Activated CD8-positive, alpha-beta T cell treated with anti-CD3 and anti-CD28 coated beads for 36 hours (primary cell): ENCODE data around the gene AARS2. TPM values are rescaled to one million over a fixed set of nuclear protein-coding genes. Genes with fewer than 3 reads are reported as not detected.

ENCODE experiments used
- ATAC-seq: fragments of 200-7000 bp; cut with Tn5 transposase; one replicate; pipeline ENCODE4 v1.10.0; 2021; ENCODE audit warnings: mild to moderate bottlenecking, moderate library complexity
- CTCF ChIA-PET: fragments of 350-600 bp; sonication (Branson Sonifier 250); formaldehyde crosslinking; loops from one replicate; lab custom pipeline; 2021; ENCODE audit warnings: antibody characterized with exemption; lab: Charles Lee
- POLR2A ChIA-PET: fragments of 350-600 bp; sonication (Branson Sonifier 250); formaldehyde crosslinking; loops from one replicate; lab custom pipeline; 2021; ENCODE audit warnings: antibody characterized with exemption; lab: Charles Lee
- DNase-seq: peaks from one replicate; pipeline ENCODE4 v3.0.0-alpha.2; 2020
- H3K27ac Mint-ChIP-seq: one replicate; pipeline ENCODE4 v1.8.0; 2021; ENCODE audit warnings: mild to moderate bottlenecking, mixed read lengths
- H3K27me3 Mint-ChIP-seq: one replicate; pipeline ENCODE4 v1.8.0; 2021; ENCODE audit warnings: mixed read lengths
- H3K36me3 Mint-ChIP-seq: one replicate; pipeline ENCODE4 v1.8.0; 2021; ENCODE audit warnings: low read depth, mixed read lengths
- H3K4me1 Mint-ChIP-seq: one replicate; pipeline ENCODE4 v1.8.0; 2021; ENCODE audit warnings: low read depth, mixed read lengths
- H3K4me3 Mint-ChIP-seq: one replicate; pipeline ENCODE4 v1.8.0; 2021; ENCODE audit warnings: mild to moderate bottlenecking, moderate library complexity, mixed read lengths
- H3K9me3 Mint-ChIP-seq: one replicate; pipeline ENCODE4 v1.8.0; 2021; ENCODE audit warnings: mixed read lengths
- intact Hi-C: fragments of 100-400 bp; cut with micrococcal nuclease; formaldehyde crosslinking; loops from one replicate; pipeline ENCODE4 v1.10.0; 2022
- total RNA-seq, 2 experiments: library from RNA; stranded (reverse); gene quantifications; one replicate each; pipeline ENCODE4 v1.2.3, GENCODE V29; 2021
- TF ChIP-seq, protein P1 (sequence below): fragments of 200-600 bp; IDR thresholded peaks from one replicate; pipeline ENCODE4 v1.8.0; 2022; ENCODE audit warnings: antibody characterized with exemption, mild to moderate bottlenecking

The AARS2 gene
- total RNA-seq, 2 experiments from 2014 or later, result 16.2 to 16.3 TPM

- no peak for ATAC-seq
- H3K9me3 Mint-ChIP-seq, result no peaks in the 10 kb centered on the region
- ChIA-PET POLR2A (interaction anchor here (1.0 to 2.1 kb wide), 4 partner anchors 13 to 68 kb away, joined by 3 to 8 read pairs (median 6); partner anchors contain the start of gene SLC35B2), CTCF (interaction anchor here (1.4 to 6.5 kb wide), 8 partner anchors 13 to 185 kb away, joined by 3 to 182 read pairs (median 15); partner anchors contain the start of genes AARS2, SLC35B2 and SPATS1)
- TF ChIP-seq, protein P1, sequence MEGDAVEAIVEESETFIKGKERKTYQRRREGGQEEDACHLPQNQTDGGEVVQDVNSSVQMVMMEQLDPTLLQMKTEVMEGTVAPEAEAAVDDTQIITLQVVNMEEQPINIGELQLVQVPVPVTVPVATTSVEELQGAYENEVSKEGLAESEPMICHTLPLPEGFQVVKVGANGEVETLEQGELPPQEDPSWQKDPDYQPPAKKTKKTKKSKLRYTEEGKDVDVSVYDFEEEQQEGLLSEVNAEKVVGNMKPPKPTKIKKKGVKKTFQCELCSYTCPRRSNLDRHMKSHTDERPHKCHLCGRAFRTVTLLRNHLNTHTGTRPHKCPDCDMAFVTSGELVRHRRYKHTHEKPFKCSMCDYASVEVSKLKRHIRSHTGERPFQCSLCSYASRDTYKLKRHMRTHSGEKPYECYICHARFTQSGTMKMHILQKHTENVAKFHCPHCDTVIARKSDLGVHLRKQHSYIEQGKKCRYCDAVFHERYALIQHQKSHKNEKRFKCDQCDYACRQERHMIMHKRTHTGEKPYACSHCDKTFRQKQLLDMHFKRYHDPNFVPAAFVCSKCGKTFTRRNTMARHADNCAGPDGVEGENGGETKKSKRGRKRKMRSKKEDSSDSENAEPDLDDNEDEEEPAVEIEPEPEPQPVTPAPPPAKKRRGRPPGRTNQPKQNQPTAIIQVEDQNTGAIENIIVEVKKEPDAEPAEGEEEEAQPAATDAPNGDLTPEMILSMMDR, result no peak
- peaks cover 44% of the 10 kb centered on the region for H3K27me3 Mint-ChIP-seq
- H3K4me1 Mint-ChIP-seq, result peaks cover 24% of the 10 kb centered on the region
- H3K4me3 Mint-ChIP-seq, result peak within 1 kb of the TSS; percentile 47
- DNase-seq, result peak; percentile 43
- no peaks in the 10 kb centered on the region for H3K36me3 Mint-ChIP-seq
- H3K27ac Mint-ChIP-seq, result no peak within 1 kb of the TSS
- intact Hi-C loops, result loop anchor here (2.0 to 5.0 kb wide), 2 partner anchors 35 to 187 kb away; no protein-coding TSS in a partner anchor
These were observed 43.1 kb downstream of the AARS2 start, which contains the start of gene TMEM151B for GRCh38 chr6:44269921-44270525. Gene TMEM151B, plus strand, starts transcription at chr6:44270450. Its CDS starts 293 bp downstream, at chr6:44270743.

- Mint-ChIP-seq H3K4me3 (peak overlapping the region; percentile 42), H3K27me3 (peaks cover 41% of the 10 kb centered on the region), H3K36me3 (peaks cover 4% of the 10 kb centered on the region), H3K9me3 (no peaks in the 10 kb centered on the region), H3K4me1 (peaks cover 24% of the 10 kb centered on the region), H3K27ac (no peak overlapping the region)
- ATAC-seq (no peak), DNase-seq (no peak)
- ChIA-PET POLR2A (interaction anchor here (1.9 to 2.2 kb wide), 3 partner anchors 13 to 68 kb away, joined by 6 to 13 read pairs (median 8); partner anchors contain the start of genes HSP90AB1 and SLC35B2), CTCF (interaction anchor here (1.0 to 6.5 kb wide), 19 partner anchors 8 to 190 kb away, joined by 3 to 182 read pairs (median 6); partner anchors contain the start of genes AARS2, SLC35B2 and SPATS1)
- TF ChIP-seq, protein P1, result no peak
- intact Hi-C loops, result loop anchor here (2.0 to 5.0 kb wide), 2 partner anchors 35 to 188 kb away; no protein-coding TSS in a partner anchor
These were observed 43.8 kb downstream of the AARS2 start for GRCh38 chr6:44269178-44269920.

DNA sequence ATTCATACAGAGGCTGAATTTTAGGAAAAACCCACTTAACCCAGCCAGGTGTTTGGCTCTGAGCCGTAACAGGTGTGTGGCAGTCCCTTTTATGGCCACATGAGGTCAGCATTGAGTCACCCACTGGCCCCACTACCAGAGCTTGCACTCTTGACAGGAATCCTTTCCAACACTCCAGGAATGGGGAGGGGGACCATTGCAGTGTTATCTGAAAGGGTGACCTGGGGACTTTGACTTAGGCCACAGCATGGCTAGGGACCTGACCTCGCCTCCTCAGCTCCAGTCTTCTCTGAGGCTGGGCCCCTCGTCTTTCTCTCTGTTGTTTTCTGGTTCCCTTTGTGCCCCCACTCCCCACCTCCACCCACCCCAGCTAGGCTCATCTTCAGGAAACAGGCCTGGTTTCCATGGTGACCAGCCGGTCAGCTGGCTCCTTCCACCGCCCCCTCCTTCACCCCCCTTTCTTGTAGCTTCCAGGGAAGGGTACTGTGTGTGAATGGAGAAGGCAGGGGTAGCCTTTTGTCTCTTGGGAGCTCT is 45.0 kb downstream of the AARS2 start:
- ChIA-PET POLR2A (interaction anchor here (0.6 to 2.5 kb wide), 5 partner anchors 21 to 116 kb away, joined by 3 to 13 read pairs (median 3); partner anchors contain the start of gene HSP90AB1), CTCF (interaction anchor here (0.5 to 6.5 kb wide), 39 partner anchors 10 to 353 kb away, joined by 3 to 182 read pairs (median 4); partner anchors contain the start of genes AARS2, CDC5L, HSP90AB1 and SLC35B2)
- Mint-ChIP-seq H3K27me3 (peaks cover 33% of the 10 kb centered on the region), H3K36me3 (peaks cover 13% of the 10 kb centered on the region), H3K4me3 (no peak overlapping the region), H3K4me1 (peaks cover 27% of the 10 kb centered on the region), H3K9me3 (no peaks in the 10 kb centered on the region), H3K27ac (no peak overlapping the region)
- intact Hi-C loops, result loop anchor here (1.0 to 5.0 kb wide), 3 partner anchors 37 to 189 kb away; no protein-coding TSS in a partner anchor
- DNase-seq (peak; percentile 76), ATAC-seq (peak; percentile 15)
- TF ChIP-seq, protein P1, result peak; percentile 99

GRCh38 chr6:44267252-44267651 is 45.9 kb downstream of the AARS2 start:
- POLR2A ChIA-PET, result interaction anchor here (1.2 to 17.2 kb wide), 5 partner anchors 12 to 158 kb away, joined by 3 to 486 read pairs (median 10); partner anchors contain the start of gene HSP90AB1
- DNase-seq (no peak), ATAC-seq (no peak)
- Mint-ChIP-seq H3K4me1 (peaks cover 37% of the 10 kb centered on the region), H3K27ac (no peak overlapping the region), H3K9me3 (no peaks in the 10 kb centered on the region), H3K27me3 (peaks cover 26% of the 10 kb centered on the region), H3K36me3 (peaks cover 22% of the 10 kb centered on the region), H3K4me3 (no peak overlapping the region)
- intact Hi-C loops, result loop anchor here (5.0 kb wide), 1 partner anchor 190 kb away; no protein-coding TSS in a partner anchor
- CTCF ChIA-PET, result interaction anchor here (0.8 to 6.5 kb wide), 17 partner anchors 11 to 175 kb away, joined by 3 to 182 read pairs (median 8); partner anchors contain the start of genes AARS2, CDC5L, SLC35B2 and SPATS1
- TF ChIP-seq, protein P1, result no peak
